ENCODE results near the gene ARHGEF37. TPM values are rescaled to one million over a fixed set of nuclear protein-coding genes. Genes with fewer than 3 reads are reported as not detected.
A peak's percentile ranks its signal among the peaks of the same experiment; 100 is the strongest.

ARHGEF37 gene
- total RNA-seq, 1 donor from 2014 or later: 16.1 TPM

DNA sequence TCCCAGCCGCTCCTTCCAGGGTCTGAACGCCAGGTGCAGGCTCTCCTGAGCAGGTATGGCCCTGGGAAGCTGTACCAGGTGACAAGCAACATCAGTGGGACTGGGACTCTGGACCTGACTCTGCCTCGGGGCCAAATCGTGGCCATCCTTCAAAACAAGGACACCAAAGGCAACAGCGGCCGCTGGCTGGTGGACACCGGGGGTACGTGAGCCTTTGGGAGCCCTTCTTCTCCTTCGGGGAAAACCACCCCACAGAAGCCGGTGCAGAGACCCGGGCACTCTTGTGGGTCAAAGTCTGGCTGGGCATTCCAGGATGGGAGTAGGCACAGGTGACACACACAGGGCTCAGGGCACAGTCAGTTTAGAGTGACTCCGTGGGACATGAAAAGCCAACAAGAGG lies 45.8 kb downstream of the ARHGEF37 start:
- no peak for DNase-seq (ENCODE audit: low read depth in 2 of 2)

GRCh38 chr5:149628221-149628620 lies 46.9 kb downstream of the ARHGEF37 start:
- DNase-seq (ENCODE audit: low read depth in 2 of 2): peak; percentile 72 to 84

- DNase-seq (ENCODE audit: low read depth in 2 of 2): no peak
Measured at GRCh38 chr5:149628846-149629388, 47.6 kb downstream of the ARHGEF37 start.

DNA sequence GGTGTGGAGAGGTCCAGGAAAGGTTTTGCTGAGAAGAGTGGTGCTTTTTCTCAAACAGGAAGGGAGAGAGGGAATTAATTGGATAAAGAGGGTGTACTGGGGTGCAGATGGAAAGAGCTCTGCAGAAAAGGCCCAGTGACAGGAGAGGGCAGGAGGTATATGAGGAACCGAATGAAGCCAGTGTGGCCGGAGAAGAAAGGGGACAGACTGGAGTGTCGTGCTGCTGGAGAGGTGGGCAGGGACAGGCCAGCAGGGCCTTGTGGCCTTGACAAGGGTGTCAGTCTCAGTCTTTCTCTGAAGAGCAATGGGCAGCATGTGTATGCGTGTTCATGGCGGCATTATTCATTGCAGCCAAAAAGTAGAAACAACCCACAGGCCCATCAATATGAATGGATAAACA lies 48.1 kb downstream of the ARHGEF37 start:
- no peak for DNase-seq (ENCODE audit: low read depth in 2 of 2)

- no peak for DNase-seq (ENCODE audit: low read depth in 2 of 2)
Measured at GRCh38 chr5:149630337-149630736, 49.0 kb downstream of the ARHGEF37 start.

DNA sequence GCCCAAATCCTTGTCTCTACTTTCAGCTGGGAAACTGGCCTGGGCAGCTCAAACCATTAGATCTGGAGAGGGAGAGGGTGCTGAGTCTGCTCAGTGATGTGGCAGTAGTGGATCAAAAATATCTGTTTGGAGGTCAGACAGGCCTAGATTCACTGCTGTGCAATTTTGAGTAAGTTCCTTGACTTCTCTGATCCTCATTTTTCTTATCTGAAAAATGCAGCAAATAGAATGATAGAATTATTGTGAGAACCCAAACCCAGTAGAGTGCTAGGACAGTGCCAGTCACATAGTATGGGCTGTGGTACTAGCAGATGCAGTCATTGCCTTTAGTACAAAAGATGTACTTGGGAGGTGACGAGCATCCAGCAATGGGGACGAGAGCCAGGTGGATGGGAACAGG lies 50.2 kb downstream of the ARHGEF37 start:
- no peak for DNase-seq (ENCODE audit: low read depth in 2 of 2)

- peak; percentile 64 to 66 for DNase-seq (ENCODE audit: low read depth in 2 of 2)
Measured at GRCh38 chr5:149632311-149633251, 51.3 kb downstream of the ARHGEF37 start.

GRCh38 chr5:149633476-149634350 lies 52.4 kb downstream of the ARHGEF37 start:
- no peak for DNase-seq (ENCODE audit: low read depth in 2 of 2)

DNA sequence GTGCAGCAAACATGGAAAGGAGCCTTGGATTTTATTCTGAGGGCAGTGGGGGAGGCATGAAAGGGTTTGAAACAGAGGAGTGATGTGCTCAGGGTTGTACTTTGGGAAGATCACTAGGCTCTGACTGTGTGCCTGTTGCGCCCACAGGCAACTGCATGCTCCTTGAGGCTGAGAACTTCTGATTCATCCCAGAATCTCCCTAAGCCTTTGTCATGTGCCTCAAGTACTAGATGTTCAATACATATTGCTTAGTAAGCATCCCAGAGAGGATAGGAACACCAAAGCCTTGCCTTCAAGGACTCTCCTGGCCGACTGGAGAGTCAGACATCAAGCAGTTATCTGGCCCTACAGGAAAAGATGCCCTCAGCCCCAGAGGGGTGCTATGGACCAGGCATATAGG lies 54.1 kb downstream of the ARHGEF37 start:
- DNase-seq (ENCODE audit: low read depth in 2 of 2): no peak

DNA sequence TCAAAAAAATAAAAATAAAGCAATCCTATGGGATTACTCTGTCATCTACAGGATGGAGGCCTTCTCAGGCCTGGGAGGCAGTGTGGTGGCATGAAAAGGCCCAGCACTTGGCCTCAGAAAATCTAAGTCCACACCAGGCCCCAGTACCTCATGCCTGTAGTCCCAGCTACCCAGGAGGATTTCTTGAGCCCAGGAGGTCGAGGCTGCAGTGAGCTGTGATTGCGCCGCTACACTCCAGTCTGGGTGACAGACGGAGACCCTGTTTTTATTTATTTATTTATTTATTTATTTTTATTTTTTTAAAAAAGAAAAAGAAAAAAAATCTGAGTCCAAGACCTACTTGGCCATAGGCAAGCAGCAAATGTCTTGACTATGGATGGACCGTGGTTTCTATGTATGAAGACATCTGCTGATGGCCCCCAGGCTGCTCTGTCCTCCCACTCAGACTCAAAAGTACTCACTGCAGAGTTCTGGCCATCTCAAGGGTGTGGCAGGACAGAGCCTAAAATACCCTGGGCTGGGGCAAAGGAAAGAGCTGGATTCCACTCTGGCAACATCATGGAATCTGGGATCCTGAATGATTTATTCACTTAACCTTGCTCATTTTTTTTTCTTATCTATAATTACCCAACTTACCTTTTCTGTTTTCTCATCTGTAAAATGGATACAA lies 55.0 kb downstream of the ARHGEF37 start:
- no peak for DNase-seq (ENCODE audit: low read depth in 2 of 2)

DNA sequence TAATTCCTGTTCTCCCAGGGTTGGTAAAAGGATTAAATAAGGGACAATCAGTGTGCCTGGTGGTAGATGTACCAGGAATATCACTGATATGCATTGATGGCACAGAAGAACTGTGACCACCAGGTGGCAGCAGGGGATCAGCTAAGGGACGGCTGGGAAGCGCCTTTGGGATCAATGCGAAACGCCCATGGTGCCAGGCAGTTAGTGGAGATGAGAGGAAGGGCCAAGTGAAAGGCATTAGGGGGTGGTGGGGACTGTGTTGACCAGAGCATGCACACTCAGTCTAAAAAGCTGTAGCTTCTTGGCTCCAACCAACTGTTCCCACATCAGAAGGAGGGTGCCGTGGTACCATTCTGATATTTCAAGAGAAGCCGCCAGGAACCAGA lies 55.6 kb downstream of the ARHGEF37 start:
- DNase-seq (ENCODE audit: low read depth in 2 of 2): peak; percentile 72 to 91

DNA sequence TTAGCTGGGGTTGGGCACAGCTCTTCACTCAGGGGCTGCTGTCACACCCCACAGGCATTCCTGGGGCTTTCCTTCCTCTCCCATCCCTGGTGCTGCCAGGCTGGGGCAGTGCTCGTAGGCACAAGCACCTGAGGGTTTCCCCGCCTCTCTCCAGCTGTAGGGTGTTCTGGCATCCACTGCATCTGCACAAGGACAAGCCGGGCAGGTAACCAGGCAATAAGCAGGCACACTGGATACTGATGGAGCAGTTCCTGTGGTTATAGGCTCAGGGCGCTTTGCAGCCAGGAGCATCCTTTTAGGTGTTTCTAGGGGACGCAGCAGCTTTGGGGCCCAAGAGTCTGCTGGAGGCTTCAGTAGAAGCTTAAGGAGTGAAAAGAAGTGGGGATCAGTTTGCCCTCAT lies 56.8 kb downstream of the ARHGEF37 start:
- no peak for DNase-seq (ENCODE audit: low read depth in 2 of 2)

DNA sequence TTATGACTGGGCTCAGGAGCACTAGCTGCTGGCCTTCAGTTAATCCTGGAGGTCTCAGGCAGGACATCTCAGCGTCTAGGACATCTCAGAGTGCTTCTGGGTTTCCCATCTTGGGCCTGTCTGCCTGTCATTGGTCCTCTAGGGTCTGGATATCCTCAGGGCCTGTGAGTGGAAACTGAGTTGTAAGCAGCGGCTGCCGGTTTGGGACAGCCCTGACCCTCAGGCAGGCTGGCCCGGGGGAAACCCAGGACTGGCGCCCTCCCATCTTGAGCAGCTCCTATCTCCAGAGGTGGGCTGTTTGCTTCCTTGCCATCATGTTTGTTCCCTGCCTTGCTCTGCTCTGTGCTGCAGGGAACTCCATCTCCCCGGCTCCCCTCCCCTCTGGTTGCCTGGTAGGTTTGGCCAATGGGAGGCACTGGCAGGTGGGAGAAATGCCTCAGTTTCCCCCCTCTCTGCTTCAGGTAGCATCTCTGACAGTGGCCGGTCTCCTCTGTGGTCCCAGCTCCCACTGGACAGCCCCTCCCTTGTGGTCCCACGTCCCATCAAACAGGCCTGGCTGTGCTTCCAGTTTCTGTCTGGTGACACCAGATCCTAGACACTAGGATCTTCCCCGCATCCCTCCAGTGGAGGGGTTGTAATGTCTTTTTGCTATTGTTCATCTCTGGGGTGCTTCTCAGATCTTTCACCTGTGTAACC lies 57.4 kb downstream of the ARHGEF37 start:
- DNase-seq (ENCODE audit: low read depth in 2 of 2): no peak

GRCh38 chr5:149639737-149640136 lies 58.4 kb downstream of the ARHGEF37 start:
- no peak for DNase-seq (ENCODE audit: low read depth in 2 of 2)

- no peak for DNase-seq (ENCODE audit: low read depth in 2 of 2)
Measured at GRCh38 chr5:149640350-149640999, 59.2 kb downstream of the ARHGEF37 start.

DNA sequence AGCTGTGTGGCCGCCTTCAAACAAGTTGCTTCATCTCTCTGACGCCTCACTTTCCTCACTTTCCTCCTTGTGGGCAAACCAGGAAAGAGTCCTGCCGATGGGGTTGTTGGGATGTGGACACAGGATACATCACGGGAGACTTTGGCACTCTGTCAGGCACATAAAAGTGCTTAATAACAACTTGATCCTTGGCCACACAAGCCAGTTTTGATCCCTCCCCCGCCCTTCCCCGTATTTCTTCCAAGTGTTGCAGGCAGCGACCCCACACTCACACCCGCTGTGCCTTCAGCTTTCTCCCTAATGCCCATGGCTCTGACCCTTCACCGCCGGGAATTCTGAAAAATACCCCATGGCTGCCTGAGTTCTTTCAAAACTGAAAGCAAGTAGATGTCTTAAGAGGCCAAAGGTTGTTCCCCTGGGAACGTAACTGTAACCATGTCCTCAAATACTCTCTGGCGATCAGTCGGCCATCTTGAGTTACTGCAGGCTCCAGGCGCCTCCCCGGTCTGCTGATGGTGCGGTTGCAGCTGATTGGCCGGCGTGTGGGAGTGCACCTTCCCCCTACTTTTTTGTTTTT lies 59.8 kb downstream of the ARHGEF37 start:
- DNase-seq (ENCODE audit: low read depth in 2 of 2): peak in 1 of 2 donors; percentile 37

DNA sequence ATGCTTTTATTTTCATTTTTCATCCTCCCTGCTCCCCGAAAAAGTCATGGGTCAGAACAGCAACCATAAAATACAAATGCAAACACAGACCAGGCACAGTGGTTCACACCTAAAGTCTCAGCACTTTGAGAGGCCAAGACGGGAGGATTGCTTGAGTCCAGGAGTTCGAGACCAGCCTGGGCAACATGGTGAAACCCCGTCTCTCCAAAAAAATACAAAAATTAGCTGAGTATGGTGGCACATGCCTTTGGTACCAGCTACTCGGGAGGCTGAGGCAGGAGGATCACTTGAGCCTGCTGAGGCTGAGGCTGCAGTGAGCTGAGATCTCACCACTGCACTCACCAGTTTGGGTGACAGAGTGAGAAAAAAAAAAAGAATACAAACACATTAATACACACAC lies 60.3 kb downstream of the ARHGEF37 start:
- no peak for DNase-seq (ENCODE audit: low read depth in 2 of 2)

DNA sequence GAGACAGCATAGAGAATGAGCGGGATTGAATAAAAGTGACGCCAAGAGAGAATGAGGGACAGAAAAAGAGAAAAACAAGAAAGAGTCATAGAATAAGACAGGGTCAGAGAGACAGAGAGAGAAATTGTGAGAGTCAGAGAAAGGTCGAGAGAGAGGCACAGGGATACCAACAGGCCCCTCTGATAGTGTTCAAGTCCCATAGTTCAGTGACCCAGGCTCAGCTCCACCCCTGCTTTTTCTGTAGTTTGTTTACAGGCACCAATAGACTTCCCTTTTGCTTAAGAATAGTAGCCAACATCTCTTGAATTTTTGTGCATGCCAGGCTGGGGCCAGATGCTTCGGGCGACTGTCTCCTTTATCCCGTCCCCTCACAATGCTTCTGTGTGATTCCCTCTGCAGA lies 62.5 kb downstream of the ARHGEF37 start:
- DNase-seq (ENCODE audit: low read depth in 2 of 2): no peak

- no peak for DNase-seq (ENCODE audit: low read depth in 2 of 2)
Measured at GRCh38 chr5:149644629-149645028, 63.3 kb downstream of the ARHGEF37 start.

DNA sequence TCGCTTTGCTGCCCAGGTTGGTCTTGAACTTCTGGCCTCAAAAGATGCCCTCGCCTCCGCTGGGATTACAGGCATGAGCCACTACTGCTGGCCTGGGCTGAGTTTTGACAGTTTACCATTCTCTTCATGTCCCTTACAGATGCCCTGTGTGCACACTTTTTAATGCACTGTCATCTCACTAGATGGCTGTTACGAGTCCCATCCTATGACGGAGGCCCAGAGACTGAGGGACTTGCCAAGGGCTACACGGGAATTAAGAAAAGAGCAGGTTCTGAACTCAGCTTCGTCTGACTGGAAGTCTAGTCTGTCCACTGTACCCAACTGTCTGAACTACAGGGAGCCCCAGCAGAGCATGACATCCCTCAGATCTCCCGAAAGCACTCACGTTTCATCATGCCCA lies 63.9 kb downstream of the ARHGEF37 start:
- DNase-seq (ENCODE audit: low read depth in 2 of 2): no peak

Measured in lung microvascular endothelial cell (primary cell).